Measurements from ENCODE around the gene SPINK6. TPM values are rescaled to one million over a fixed set of nuclear protein-coding genes. Genes with fewer than 3 reads are reported as not detected.

Gene SPINK6
- polyA plus RNA-seq, 1 experiment, result not detected

- no peak for DNase-seq (ENCODE audit: low read depth, low spot score)
- no peak for TF ChIP-seq CTCF (IDR thresholded peaks at IDR 0.05; ENCODE audit: low read depth, low read length)
- POLR2A ChIA-PET, result no interaction called here
- no peaks in the 10 kb centered on the region for H3K9me3 ChIP-seq (ENCODE audit: control insufficient read depth, insufficient read depth, low read length)
- no peak overlapping the region for H3K27ac ChIP-seq (ENCODE audit: low read depth, low read length)
- CTCF ChIA-PET, result no interaction called here
- H3K27me3 ChIP-seq (ENCODE audit: control insufficient read depth, insufficient read depth, low read length), result no peaks in the 10 kb centered on the region
- H3K4me3 ChIP-seq (ENCODE audit: low read depth, low read length), result no peak overlapping the region
Observed at GRCh38 chr5:148237785-148238417, 35.1 kb downstream of the SPINK6 start.

GRCh38 chr5:148238418-148238794 is 35.6 kb downstream of the SPINK6 start, which contains the start of gene MARCOL:
TSS of gene MARCOL (plus strand) at chr5:148238525. CDS start at chr5:148238598, 73 bp downstream.
- H3K27ac ChIP-seq (ENCODE audit: low read depth, low read length), result no peak within 1 kb of the TSS
- no peaks in the 10 kb centered on the region for H3K9me3 ChIP-seq (ENCODE audit: control insufficient read depth, insufficient read depth, low read length)
- ChIA-PET CTCF (no interaction called here), POLR2A (no interaction called here)
- no peaks in the 10 kb centered on the region for H3K27me3 ChIP-seq (ENCODE audit: control insufficient read depth, insufficient read depth, low read length)
- H3K4me3 ChIP-seq (ENCODE audit: low read depth, low read length), result no peak within 1 kb of the TSS
- no peak for DNase-seq (ENCODE audit: low read depth, low spot score)
- TF ChIP-seq CTCF (IDR thresholded peaks at IDR 0.05; ENCODE audit: low read depth, low read length), result no peak

GRCh38 chr5:148248894-148249293 is 46.1 kb downstream of the SPINK6 start:
- H3K9me3 ChIP-seq (ENCODE audit: control insufficient read depth, insufficient read depth, low read length), result no peaks in the 10 kb centered on the region
- ChIA-PET CTCF (interaction anchor here (1.4 kb wide), 1 partner anchor 482 kb away, joined by 3 read pairs; no protein-coding TSS in a partner anchor), POLR2A (no interaction called here)
- H3K27me3 ChIP-seq (ENCODE audit: control insufficient read depth, insufficient read depth, low read length), result no peaks in the 10 kb centered on the region
- H3K27ac ChIP-seq (ENCODE audit: low read depth, low read length), result no peak overlapping the region
- TF ChIP-seq CTCF (IDR thresholded peaks at IDR 0.05; ENCODE audit: low read depth, low read length), result no peak
- DNase-seq (ENCODE audit: low read depth, low spot score), result no peak
- no peak overlapping the region for H3K4me3 ChIP-seq (ENCODE audit: low read depth, low read length)

- no peaks in the 10 kb centered on the region for H3K27me3 ChIP-seq (ENCODE audit: control insufficient read depth, insufficient read depth, low read length)
- H3K27ac ChIP-seq (ENCODE audit: low read depth, low read length), result no peak overlapping the region
- CTCF ChIA-PET, result no interaction called here
- TF ChIP-seq CTCF (IDR thresholded peaks at IDR 0.05; ENCODE audit: low read depth, low read length), result no peak
- POLR2A ChIA-PET, result no interaction called here
- no peak for DNase-seq (ENCODE audit: low read depth, low spot score)
- no peak overlapping the region for H3K4me3 ChIP-seq (ENCODE audit: low read depth, low read length)
- H3K9me3 ChIP-seq (ENCODE audit: control insufficient read depth, insufficient read depth, low read length), result no peaks in the 10 kb centered on the region
Observed at GRCh38 chr5:148255456-148255855, 52.6 kb downstream of the SPINK6 start.

- TF ChIP-seq CTCF (IDR thresholded peaks at IDR 0.05; ENCODE audit: low read depth, low read length), result no peak
- no peak overlapping the region for H3K4me3 ChIP-seq (ENCODE audit: low read depth, low read length)
- no peaks in the 10 kb centered on the region for H3K9me3 ChIP-seq (ENCODE audit: control insufficient read depth, insufficient read depth, low read length)
- H3K27me3 ChIP-seq (ENCODE audit: control insufficient read depth, insufficient read depth, low read length), result no peaks in the 10 kb centered on the region
- DNase-seq (ENCODE audit: low read depth, low spot score), result no peak
- ChIA-PET POLR2A (no interaction called here), CTCF (no interaction called here)
- no peak overlapping the region for H3K27ac ChIP-seq (ENCODE audit: low read depth, low read length)
Observed at GRCh38 chr5:148259288-148259687, 56.4 kb downstream of the SPINK6 start.

All from AG04450 (cell line).